ENCODE results near the gene ATXN7.
A peak's percentile ranks its signal among the peaks of the same experiment; 100 is the strongest.

ATXN7 gene

DNA sequence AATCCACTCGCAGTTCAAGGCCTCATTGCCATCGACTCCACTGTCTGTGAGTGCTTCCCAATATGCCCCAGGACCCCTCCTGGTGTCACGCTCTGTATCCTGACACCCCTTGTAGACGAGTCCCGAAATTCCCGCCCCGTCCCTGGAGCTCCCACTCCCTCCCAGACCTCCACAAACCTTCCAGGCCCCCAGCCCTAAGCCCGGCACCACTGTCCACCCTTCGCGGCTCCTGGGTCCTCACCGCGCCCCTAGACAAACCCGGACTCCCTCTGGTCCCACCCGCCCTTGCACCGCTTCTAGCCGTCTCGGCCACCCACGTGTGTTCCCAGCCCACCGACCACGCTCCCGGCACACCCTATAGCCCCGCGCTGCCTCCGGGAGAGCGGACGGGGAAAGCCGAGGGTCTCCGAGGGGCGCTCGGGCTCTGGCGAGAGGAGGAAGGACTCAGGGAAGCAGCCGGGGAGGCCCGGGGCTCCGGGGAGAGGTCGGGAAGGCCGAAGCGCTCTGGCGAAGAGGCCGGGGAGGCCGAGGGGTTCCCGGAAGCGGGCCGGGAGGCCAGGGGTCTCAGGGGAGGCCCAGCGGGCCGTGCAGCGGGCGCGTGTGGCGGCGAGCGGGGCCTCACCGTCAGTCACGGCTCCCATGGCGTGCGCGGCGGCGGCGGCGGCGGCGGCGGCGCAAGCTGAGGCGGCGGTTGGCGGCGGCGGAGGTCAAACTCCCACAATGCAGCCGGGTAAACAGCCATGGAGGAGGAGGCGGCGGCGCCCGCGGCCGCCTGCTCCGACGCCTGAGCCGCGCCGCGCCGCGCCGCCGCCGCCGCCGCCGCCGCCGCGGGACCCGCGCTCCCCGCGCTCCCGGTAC is at the start of gene ATXN7, which contains the start of gene THOC7:
TSS of gene ATXN7 (plus strand) at position 718 of the 858 bp plus-strand sequence. CDS start 48,732 bp downstream, outside the sequence.
TSS of gene THOC7 (minus strand) at position 656 of the 858 bp plus-strand sequence. CDS start at position 641, 15 bp downstream.
- DNase-seq (ENCODE audit: low spot score), result peak; percentile 78

DNA sequence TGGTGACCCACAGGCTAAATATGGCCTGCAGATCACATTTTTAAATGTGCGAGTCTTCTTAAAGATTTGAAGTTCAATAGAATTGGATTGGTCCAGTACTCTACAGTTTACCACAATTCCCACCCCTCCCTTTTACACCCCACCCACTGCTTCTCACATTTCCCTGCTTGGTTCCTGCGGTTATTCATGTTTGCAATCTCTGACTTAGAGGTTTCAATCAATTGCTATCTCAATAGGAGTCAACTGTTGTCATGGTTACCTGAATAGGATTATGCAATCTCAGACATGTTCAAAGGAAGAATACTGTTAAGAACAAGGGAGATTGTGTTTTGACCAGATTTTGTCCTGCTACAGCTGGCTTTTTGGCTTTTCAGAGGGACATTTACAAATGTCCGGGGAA is 49.4 kb upstream of the ATXN7 start:
- no peak for DNase-seq (ENCODE audit: low spot score)

DNA sequence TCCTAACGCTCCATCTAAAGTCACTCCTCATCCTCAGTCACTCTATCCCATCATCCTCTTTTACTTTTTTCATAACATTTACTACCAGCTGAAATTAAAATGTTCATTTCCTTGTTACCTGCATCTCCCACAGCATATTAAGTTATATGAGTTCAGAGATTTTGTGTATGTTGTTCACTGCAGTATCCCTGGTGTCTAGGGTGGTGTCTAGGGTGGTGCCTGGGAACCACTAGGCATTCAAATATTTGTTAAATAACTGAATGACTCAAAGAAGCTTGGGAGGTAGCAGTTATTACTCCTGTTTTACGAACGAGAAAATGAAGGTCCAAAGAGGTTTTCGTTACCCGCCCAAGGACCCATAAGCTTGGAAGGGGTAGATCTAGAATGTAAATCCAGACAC is 46.4 kb upstream of the ATXN7 start:
- DNase-seq (ENCODE audit: low spot score), result no peak

GRCh38 chr3:63818282-63819150 is 45.2 kb upstream of the ATXN7 start:
- DNase-seq (ENCODE audit: low spot score), result peak; percentile 72

- DNase-seq (ENCODE audit: low spot score), result no peak
These were observed 44.6 kb upstream of the ATXN7 start, which contains the start of gene C3orf49 for GRCh38 chr3:63819151-63819398. Gene C3orf49, plus strand, starts transcription at chr3:63819299. Its CDS starts 173 bp downstream, at chr3:63819472.

- no peak for DNase-seq (ENCODE audit: low spot score)
These were observed 39.4 kb upstream of the ATXN7 start for GRCh38 chr3:63824309-63824708.

- no peak for DNase-seq (ENCODE audit: low spot score)
These were observed 33.1 kb upstream of the ATXN7 start for GRCh38 chr3:63830526-63830925.

GRCh38 chr3:63832395-63832794 is 31.3 kb upstream of the ATXN7 start:
- DNase-seq (ENCODE audit: low spot score), result no peak

GRCh38 chr3:63841704-63842103 is 22.0 kb upstream of the ATXN7 start:
- DNase-seq (ENCODE audit: low spot score), result no peak

GRCh38 chr3:63842127-63842526 is 21.5 kb upstream of the ATXN7 start:
- DNase-seq (ENCODE audit: low spot score), result no peak

GRCh38 chr3:63845215-63845614 is 18.5 kb upstream of the ATXN7 start:
- DNase-seq (ENCODE audit: low spot score), result no peak

GRCh38 chr3:63847718-63848450 is 15.8 kb upstream of the ATXN7 start:
- no peak for DNase-seq (ENCODE audit: low spot score)

DNA sequence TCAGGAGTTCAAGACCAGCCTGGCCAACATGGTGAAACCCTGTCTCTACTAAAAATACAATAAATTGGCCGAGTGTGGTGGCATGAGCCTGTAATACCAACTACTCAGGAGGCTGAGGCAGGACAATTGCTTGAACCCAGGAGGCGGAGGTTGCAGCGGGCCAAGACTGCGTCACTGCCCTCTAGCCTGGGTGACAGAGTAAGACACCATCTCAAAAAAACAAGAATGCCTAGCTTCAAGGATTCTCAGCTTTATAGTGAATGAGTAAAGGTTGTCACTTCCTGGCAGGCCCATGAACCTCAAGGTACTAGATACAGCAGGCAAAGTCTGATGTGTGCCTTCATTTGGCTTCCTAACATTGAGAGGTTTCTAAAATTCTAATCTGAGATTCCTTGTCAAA is 14.5 kb upstream of the ATXN7 start:
- no peak for DNase-seq (ENCODE audit: low spot score)

- DNase-seq (ENCODE audit: low spot score), result no peak
These were observed 12.4 kb upstream of the ATXN7 start for GRCh38 chr3:63851287-63851686.

GRCh38 chr3:63853106-63853505 is 10.6 kb upstream of the ATXN7 start:
- no peak for DNase-seq (ENCODE audit: low spot score)

GRCh38 chr3:63855333-63855940 is 8.2 kb upstream of the ATXN7 start:
- DNase-seq (ENCODE audit: low spot score), result no peak

GRCh38 chr3:63857311-63857710 is 6.4 kb upstream of the ATXN7 start:
- DNase-seq (ENCODE audit: low spot score), result no peak

DNA sequence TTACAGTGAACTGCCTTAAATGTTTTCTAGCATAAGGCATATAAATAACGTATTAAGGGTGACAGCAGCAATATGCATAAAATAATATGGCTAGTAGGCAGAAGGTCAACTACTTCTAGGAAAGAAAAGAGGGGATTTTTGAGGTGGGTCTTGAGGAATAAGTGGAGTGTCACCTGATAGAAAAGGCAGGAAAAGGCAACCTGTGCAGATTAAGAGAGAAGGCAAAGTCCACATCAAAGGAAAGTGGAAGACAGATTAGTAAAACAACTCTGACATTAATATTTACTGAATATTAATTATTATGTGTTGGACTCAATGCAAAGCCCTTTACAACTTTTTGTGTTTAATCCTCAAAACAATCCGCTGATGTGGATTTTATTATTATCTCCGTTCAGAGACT is 2.9 kb upstream of the ATXN7 start:
- DNase-seq (ENCODE audit: low spot score), result no peak

GRCh38 chr3:63861306-63861705 is 2.4 kb upstream of the ATXN7 start:
- DNase-seq (ENCODE audit: low spot score), result no peak

GRCh38 chr3:63862804-63863149 is 890 bp upstream of the ATXN7 start:
- DNase-seq (ENCODE audit: low spot score), result no peak

GRCh38 chr3:63864008-63864964 is 619 bp downstream of the ATXN7 start:
- peak; percentile 47 for DNase-seq (ENCODE audit: low spot score)
